SK-N-SH (cell line): Measurements from ENCODE around the gene SLIT1.

ENCODE experiments used
- FOXJ3 ChIP-seq: sonication (generic); formaldehyde crosslinking; IDR thresholded peaks from 2 replicates; pipeline ENCODE4 v1.5.1; 2020; ENCODE audit warnings: mild to moderate bottlenecking, missing genetic modification reagents
- POLR2AphosphoS5 ChIP-seq: IDR thresholded peaks from 2 replicates; pipeline ENCODE4 v1.6.1; 2012; ENCODE audit warnings: low read depth, low read length

DNA sequence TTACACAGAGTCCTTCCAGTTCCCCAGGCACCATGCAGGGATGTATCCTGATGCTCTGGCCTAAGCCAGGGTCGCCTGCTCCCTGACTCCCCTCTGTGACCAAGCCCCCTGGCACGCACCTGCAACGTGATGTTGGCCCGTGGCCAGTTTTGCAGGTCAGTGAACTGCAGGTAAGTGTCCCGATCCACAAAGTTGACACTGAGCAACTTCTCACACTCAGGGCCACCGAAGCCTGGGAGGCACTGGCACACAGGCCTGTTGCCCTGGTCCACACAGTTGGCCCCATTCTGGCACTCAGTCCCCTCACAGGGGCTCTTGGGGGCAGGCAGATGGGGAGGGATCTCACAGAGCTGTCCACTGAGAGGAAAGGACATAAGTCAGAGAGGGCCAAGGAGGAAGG lies 179.4 kb downstream of the SLIT1 start:
- TF ChIP-seq POLR2AphosphoS5 (no peak), FOXJ3 (CRISPR knock-in tag) (no peak)
